NOMO-1 treated with dmso at 0.1 percent for 144 hours (cell line): ENCODE results near the gene GCHFR.

Experiments used
- DNase-seq: peaks from one replicate; lab custom pipeline; 2025; ENCODE audit not compliant: unreplicated experiment; lab: John Stamatoyannopoulos, UW

The GCHFR gene

DNA sequence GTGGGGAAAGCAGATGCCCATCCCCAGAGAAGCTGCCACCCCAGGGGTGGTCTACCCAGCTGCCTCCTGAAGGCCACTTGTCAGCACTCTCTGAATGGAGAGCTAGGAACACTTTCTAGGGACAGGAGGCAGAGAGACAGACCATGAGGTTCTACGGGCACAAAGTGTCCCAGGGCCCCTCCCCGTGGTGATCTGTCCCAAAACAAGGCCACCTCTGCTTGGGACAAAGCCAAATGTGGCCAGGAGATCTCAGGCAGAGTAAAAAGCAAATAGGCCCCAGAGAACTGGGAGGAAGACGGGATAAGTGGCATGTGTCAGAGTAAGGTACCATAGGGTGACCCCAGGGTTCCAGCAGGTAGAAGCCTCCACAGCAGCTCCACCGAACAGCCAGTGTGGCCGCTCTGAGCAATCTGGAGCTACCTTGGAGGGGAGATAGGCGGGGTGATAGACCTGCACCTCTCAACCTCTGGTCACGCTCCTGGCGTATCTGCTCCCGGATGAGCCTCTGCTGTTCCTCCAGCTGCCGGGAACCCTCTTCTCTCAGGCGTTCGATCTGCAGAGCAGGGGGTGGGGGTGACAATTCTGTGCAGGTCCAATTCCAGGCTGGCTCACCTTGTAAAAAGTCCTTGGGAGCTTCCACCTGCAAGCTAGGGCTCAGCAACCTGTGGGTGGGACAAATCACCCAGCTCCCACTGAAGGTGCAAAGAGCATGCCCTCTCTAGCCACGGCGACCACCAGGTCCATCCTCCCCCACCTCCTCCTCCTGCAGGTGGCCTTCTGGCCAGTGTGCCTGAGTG lies 12.1 kb downstream of the GCHFR start:
- DNase-seq: no peak

DNA sequence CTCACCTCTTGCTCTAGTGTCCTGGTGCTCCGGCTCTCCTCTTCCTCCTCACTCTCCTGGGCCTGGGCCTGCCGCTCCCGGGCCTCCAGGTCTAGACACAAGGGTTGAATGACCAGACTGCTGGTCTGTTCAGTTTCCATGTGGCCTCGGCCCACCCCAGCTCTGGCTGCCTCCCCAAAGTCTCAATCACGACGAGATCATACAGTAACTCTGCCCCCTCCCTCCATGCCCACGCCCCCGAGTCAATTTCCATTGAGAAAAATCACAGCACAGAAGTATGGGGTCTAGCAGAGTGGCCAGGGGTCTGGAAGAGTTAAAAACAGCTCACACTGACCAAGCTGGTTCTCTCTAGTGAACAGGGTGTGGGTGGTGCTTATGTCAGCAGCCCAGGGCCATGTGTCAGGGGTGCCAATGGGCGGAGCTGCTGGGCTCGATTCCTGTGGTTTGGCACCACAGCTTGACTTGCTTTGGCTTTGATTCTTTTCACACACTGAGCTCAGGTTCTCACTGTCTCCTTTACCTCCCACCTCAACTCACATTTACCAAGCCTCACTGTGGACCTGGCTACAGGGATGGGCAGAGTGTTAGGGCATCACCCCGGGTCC lies 12.8 kb downstream of the GCHFR start:
- no peak for DNase-seq

GRCh38 chr15:40782609-40783227 lies 18.9 kb downstream of the GCHFR start:
- no peak for DNase-seq

GRCh38 chr15:40785164-40785563 lies 21.3 kb downstream of the GCHFR start:
- no peak for DNase-seq

- no peak for DNase-seq
Observed at GRCh38 chr15:40785814-40786213, 21.9 kb downstream of the GCHFR start.

DNA sequence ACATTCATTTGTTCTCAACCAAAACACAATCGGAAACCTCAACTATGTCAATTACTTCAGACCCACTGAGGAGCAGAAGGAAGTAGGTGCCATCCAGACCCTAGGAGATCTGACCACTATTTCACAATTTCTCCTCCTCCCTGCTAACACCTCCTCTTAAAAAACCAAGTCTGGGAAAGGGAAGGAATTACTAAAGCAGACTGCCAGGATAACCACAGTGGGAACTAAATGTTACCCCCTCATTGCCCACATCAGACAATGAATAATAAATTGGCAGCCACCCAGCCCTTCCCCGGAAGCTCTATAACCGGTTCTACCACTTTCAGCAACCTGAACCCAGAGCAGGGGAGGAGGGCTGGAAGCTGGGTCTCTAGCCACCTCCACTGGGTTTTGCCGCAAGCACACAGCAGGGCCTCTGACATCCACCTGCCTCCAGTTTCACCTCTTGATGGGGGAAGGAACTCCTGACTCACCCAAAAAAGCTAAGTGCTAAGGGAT lies 23.5 kb downstream of the GCHFR start:
- DNase-seq: no peak

DNA sequence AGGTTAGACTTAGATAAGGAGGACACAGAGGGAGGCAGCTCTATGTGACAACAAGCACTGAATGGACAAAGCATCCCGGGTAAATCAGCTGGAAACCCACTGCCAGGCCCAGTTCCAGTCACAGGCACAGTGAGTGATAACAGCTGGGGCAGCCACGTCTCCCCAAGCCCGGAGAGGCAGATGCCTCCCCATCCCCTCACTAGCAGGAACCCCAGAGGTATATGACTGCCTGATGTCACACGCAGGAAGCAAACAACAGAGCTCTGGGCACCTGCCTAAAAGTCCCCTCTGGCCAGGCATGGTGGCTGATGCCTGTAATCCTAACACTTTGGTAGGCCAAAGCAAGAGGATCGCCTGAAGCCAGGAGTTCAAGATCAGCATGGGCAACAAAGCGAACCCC lies 24.1 kb downstream of the GCHFR start:
- no peak for DNase-seq

DNA sequence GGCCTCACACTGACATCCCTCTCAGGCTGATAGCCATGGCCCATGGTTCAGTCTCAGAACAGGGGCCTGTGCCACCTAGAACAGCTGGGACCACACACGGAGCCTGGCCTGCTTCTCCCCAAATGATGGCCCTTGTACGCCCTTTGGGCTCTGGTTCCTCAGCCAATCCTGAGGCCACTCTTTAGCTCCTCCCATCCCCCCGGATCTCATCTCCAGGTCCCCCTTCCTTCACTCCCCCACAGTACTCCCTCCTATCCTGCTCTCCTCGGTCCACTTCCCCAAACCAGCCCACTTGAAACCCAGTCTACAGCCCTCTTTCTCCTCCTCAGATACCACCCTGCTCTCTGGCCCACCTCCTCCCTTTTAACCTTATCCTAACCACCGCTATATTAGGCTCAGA lies 25.3 kb downstream of the GCHFR start:
- no peak for DNase-seq

- DNase-seq: no peak
Observed at GRCh38 chr15:40789999-40790398, 26.1 kb downstream of the GCHFR start.

- DNase-seq: no peak
Observed at GRCh38 chr15:40790718-40791117, 26.9 kb downstream of the GCHFR start.

DNA sequence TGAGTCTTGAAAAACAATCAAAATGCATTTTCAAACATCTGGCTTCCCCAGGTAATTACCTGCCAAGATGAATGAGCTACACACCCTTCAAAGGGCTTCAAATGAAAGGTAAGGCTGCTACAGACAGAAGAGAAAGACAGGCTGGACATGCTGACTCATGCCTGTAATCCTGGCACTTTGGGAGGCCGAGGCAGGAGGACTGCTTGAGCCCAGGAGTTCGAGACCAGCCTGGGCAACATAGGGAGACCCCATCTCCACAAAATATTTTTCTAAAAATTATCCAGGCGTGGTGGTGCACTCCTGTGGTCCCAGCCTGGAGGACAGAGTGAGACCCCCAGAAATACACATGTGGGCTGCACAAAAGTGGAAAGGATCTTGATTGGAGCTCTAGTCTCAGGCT lies 28.5 kb downstream of the GCHFR start:
- DNase-seq: no peak

GRCh38 chr15:40793216-40793989 lies 29.5 kb downstream of the GCHFR start:
- no peak for DNase-seq

- no peak for DNase-seq
Observed at GRCh38 chr15:40796041-40796440, 32.2 kb downstream of the GCHFR start.

DNA sequence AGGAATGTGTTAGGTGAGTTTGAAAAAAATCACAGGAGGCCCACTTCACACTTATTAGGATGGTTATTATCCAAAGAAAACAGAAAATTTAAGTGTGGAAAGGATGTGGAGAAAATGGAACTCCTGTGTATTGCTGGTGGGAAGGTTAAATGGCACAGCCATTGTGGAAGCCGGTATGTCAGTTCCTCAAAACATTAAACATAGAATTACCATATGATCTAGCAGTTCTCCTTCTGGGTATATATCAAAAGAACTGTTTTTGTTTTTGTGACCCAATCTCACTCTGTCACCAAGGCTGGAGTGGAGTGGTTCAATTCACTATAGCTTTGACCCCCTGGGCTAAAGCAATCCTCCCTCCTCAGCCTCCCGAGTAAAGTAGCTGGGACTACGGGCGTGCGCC lies 32.6 kb downstream of the GCHFR start:
- no peak for DNase-seq

DNA sequence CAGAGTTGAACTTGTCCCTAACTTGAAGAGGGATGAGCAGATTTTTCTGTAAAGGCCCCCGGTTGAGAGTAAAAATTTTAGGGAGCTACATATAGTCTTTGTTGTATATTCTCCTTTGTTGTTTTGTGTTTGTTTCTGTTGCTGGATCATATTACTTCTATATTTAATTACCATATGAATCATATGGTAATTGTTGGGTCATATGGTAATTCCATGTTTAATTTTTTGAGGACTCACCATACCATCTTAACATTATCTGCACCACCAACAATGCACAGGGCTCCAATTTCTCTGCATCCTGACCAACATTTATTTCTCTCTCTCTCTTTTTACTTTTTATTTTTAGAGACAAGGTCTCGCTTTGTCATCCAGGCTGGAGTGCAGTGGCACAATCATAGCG lies 35.7 kb downstream of the GCHFR start:
- no peak for DNase-seq

DNA sequence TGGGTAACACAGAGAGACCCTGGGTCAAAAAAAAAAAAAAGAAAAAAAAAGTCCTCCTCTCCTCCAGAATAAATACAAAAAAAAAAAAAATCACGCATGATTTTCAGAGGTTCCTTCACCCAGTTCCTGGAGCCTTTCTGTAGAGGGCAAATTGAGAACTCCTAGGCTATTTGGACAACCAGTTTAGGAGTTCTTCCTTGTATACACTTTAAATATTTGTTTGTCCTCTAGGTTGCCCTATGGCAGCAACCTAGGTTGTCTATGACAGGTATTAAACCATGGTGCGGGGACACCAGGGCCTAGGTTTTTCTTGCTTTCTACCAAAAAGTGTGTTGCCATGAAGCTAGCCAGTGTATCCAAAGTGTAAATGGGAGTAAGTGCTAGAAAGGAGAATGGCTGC lies 39.2 kb downstream of the GCHFR start:
- DNase-seq: no peak

- DNase-seq: no peak
Observed at GRCh38 chr15:40803688-40804087, 39.8 kb downstream of the GCHFR start.

GRCh38 chr15:40806672-40807027 lies 42.8 kb downstream of the GCHFR start:
- DNase-seq: no peak

DNA sequence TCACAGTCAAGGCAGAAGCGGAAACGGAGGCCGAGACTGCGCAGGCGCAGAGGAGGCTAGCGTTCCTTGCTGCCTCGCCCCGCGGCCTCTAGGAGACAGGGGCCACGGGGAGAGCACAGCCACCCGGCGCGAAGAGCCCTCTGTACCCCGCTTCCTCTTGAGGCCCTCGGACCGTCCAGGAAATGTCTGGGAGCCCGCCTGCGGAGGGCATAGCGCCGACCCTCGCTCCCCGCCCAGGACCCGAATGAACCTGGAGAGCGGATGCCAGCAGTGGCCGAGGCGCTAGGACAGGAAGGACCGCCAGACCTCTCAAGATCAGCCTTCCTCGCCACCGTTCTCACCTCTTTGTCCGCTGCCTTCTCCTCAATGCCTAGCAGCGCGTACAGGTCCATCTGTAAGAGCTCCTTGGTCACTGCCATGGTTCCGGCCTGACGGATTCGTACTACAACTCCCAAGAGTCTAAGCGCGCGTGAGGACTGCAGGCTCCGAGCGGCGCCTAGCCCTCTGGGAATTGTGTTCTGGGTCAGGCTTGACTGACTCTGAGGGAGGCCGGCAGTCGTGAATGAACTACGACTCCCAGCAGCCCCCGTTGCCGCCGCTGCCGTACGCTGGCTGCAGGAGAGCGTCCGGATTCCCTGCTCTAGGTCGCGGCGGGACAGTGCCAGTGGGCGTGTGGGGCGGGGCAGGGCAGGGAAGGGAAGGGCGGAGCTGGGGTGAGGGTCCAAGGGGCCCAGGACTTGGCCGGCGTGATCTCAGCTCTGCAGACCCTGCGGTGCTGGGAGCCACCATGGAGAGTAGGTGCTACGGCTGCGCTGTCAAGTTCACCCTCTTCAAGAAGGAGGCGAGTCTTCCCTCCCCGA lies 43.4 kb downstream of the GCHFR start, which contains the start of the genes DNAJC17 and ZFYVE19:
DNAJC17 (minus strand) TSS at position 446 of the 860 bp plus-strand sequence; CDS start at position 419, 27 bp downstream.
ZFYVE19 (plus strand) TSS at position 62 of the 860 bp plus-strand sequence; CDS start at position 563, 501 bp downstream.
- peak; percentile 98 for DNase-seq

GRCh38 chr15:40807888-40808461 lies 44.1 kb downstream of the GCHFR start:
- no peak for DNase-seq
